K562 (cell line): ENCODE results near the gene ZNF362. TPM values are rescaled to one million over a fixed set of nuclear protein-coding genes. Genes with fewer than 3 reads are reported as not detected.
A peak's percentile ranks its signal among the peaks of the same experiment; 100 is the strongest.

Source experiments
- ATAC-seq: fragments of 200-7000 bp; cut with Tn5 transposase; 3 replicates; pipeline ENCODE4 v1.9.1; 2020; ENCODE audit warnings: moderate library complexity
- BruUV-seq: library from RNA; stranded (reverse); fragments of 400-500 nt; replicated peaks from 2 replicates; lab custom pipeline; 2021; lab: Mats Ljungman, UMichigan
- CTCF ChIA-PET: fragments of 300-600 bp; formaldehyde crosslinking; extraction: SDS; loops from one replicate; lab custom pipeline; 2021; ENCODE audit warnings: low intra/inter-chr PET ratio; lab: Yijun Ruan, JAX
- POLR2A ChIA-PET: fragments of 300-600, 350-650 bp; sonication (Branson Sonifier 250); formaldehyde crosslinking; extraction: SDS; loops from one replicate; lab custom pipeline; 2021; ENCODE audit warnings: antibody characterized with exemption, inconsistent platforms; lab: Yijun Ruan, JAX
- DNase-seq, 4 experiments: peaks; one replicate each; pipeline versions ENCODE4 v3.0.0 to v3.0.0-alpha.2; 2011 to 2018; ENCODE audit warnings: low spot score in 3 of 4, mixed read lengths in 3 of 4; ENCODE audit errors: extremely low read depth in 1 of 4
- FAIRE-seq: peaks from 2 replicates; lab custom pipeline; 2011; peaks lifted over from hg19 to GRCh38; lab: Jason Lieb, UNC
- H2AFZ ChIP-seq: 2 replicates; pipeline ENCODE4 v1.6.0; 2011; ENCODE audit warnings: low read depth, low read length, control low read depth, inconsistent platforms
- H3K27ac ChIP-seq: fragments of 200-600 bp; 3 replicates; pipeline ENCODE4 v1.8.0; 2011; ENCODE audit warnings: low read depth, mild to moderate bottlenecking, control low read depth, inconsistent platforms, low read length, moderate library complexity, mixed read lengths; ENCODE audit errors: extremely low read depth
- H3K27me3 ChIP-seq, 2 experiments: fragments of 300-600 bp in 1 of 2; 2 replicates in 1 of 2; 3 replicates in 1 of 2; pipeline versions ENCODE4 v1.6.0 to v1.8.0; 2011; ENCODE audit warnings: inconsistent platforms in 2 of 2, low read length in 2 of 2, mild to moderate bottlenecking in 1 of 2, mixed read lengths in 1 of 2, moderate library complexity in 1 of 2; ENCODE audit not compliant: control insufficient read depth in 2 of 2, insufficient read depth in 2 of 2
- H3K36me3 ChIP-seq: fragments of 300-600 bp; 3 replicates; pipeline ENCODE4 v1.8.0; 2011; ENCODE audit warnings: mild to moderate bottlenecking, low read length, inconsistent platforms; ENCODE audit not compliant: control insufficient read depth, insufficient read depth
- H3K4me1 ChIP-seq, 2 experiments: fragments of 200-600 bp in 1 of 2; replicated peaks in 1 of 2; 2 replicates in 1 of 2; 3 replicates in 1 of 2; pipeline versions ENCODE4 v1.5.1 to v1.8.0; 2011; ENCODE audit warnings: inconsistent platforms in 2 of 2, low read length in 2 of 2, mild to moderate bottlenecking in 1 of 2, mixed read lengths in 1 of 2, moderate library complexity in 1 of 2; ENCODE audit not compliant: control insufficient read depth in 2 of 2, insufficient read depth in 2 of 2
- H3K4me2 ChIP-seq: 2 replicates; pipeline ENCODE4 v1.6.1; 2011; ENCODE audit warnings: low read length, control low read depth, inconsistent platforms, mixed read lengths; ENCODE audit not compliant: insufficient read depth
- H3K4me3 ChIP-seq: fragments of 200-600 bp; sonication (generic), shearing (Covaris generic); 2 replicates; pipeline ENCODE4 v1.5.1; 2016; ENCODE audit warnings: control low read depth, inconsistent platforms
- H3K79me2 ChIP-seq: fragments of 200-600 bp; 3 replicates; pipeline ENCODE4 v1.8.0; 2011; ENCODE audit warnings: low read length, inconsistent platforms; ENCODE audit not compliant: control insufficient read depth, insufficient read depth
- H3K9ac ChIP-seq, 2 experiments: 2 replicates each; pipeline versions ENCODE4 v1.6.0 to v1.6.1; 2011; ENCODE audit warnings: low read depth in 2 of 2, low read length in 2 of 2, control low read depth in 1 of 2, inconsistent platforms in 1 of 2, mild to moderate bottlenecking in 1 of 2, mixed read lengths in 1 of 2; ENCODE audit not compliant: insufficient read depth in 1 of 2
- H3K9me1 ChIP-seq: one replicate; pipeline ENCODE4 v1.6.0; 2011; ENCODE audit warnings: inconsistent platforms, mild to moderate bottlenecking, low read length, moderate library complexity; ENCODE audit not compliant: control insufficient read depth, insufficient read depth
- H3K9me3 ChIP-seq: replicated peaks from 2 replicates; pipeline ENCODE4 v1.5.1; 2011; ENCODE audit warnings: low read depth, low read length, inconsistent platforms; ENCODE audit not compliant: control insufficient read depth, insufficient read depth
- H4K20me1 ChIP-seq: replicated peaks from 2 replicates; pipeline ENCODE4 v1.6.1; 2011; ENCODE audit warnings: low read length, inconsistent platforms, mixed read lengths; ENCODE audit not compliant: control insufficient read depth, insufficient read depth
- ATF1 ChIP-seq, 2 experiments: fragments of 450-650 bp in 1 of 2; IDR thresholded peaks; 2 replicates each; pipeline ENCODE4 v1.6.1; 2016; ENCODE audit warnings: missing compliant biosample characterization in 1 of 2, missing genetic modification characterization in 1 of 2
- E2F3 ChIP-seq: fragments of 250-450 bp; sonication (Bioruptor Pico); IDR thresholded peaks from 2 replicates; pipeline ENCODE4 v1.4.0; 2020; ENCODE audit warnings: mild to moderate bottlenecking
- FOXA1 ChIP-seq: fragments of 450-650 bp; IDR thresholded peaks from 2 replicates; pipeline ENCODE4 v1.6.1; 2016; ENCODE audit warnings: mild to moderate bottlenecking, borderline replicate concordance
- FOXA3 ChIP-seq, 2 experiments: fragments of 450-650 bp in 1 of 2; sonication (generic) in 1 of 2; formaldehyde crosslinking; IDR thresholded peaks in 1 of 2; conservative IDR thresholded peaks in 1 of 2; 2 replicates each; pipeline versions ENCODE4 v1.4.0 to v1.8.0; 2020 to 2022; ENCODE audit warnings: mild to moderate bottlenecking in 2 of 2, missing genetic modification reagents in 1 of 2
- FOXJ2 ChIP-seq: fragments of 200-800 bp; sonication (Bioruptor generic); IDR thresholded peaks from 2 replicates; pipeline ENCODE4 v1.6.1; 2016; ENCODE audit warnings: missing genetic modification characterization, missing compliant biosample characterization
- GATAD2B ChIP-seq: fragments of 450-650 bp; IDR thresholded peaks from 2 replicates; pipeline ENCODE4 v1.6.1; 2017; ENCODE audit warnings: mild to moderate bottlenecking, borderline replicate concordance
- HIVEP1 ChIP-seq: fragments of 250-450 bp; sonication (Bioruptor Pico); IDR thresholded peaks from 2 replicates; pipeline ENCODE4 v1.4.0; 2020; ENCODE audit warnings: mild to moderate bottlenecking
- KAT7 ChIP-seq: sonication (generic); formaldehyde crosslinking; IDR thresholded peaks from 2 replicates; pipeline ENCODE4 v1.8.0; 2022; ENCODE audit warnings: missing genetic modification reagents, mild to moderate bottlenecking, borderline replicate concordance
- MED1 ChIP-seq: sonication (generic); formaldehyde crosslinking; IDR thresholded peaks from 2 replicates; pipeline ENCODE4 v1.8.1; 2023; ENCODE audit warnings: missing genetic modification reagents, borderline replicate concordance
- MLX ChIP-seq, 2 experiments: fragments of 450-650 bp in 1 of 2; sonication (generic) in 1 of 2; formaldehyde crosslinking; conservative IDR thresholded peaks; 2 replicates each; pipeline versions ENCODE4 v1.4.0 to v1.8.1; 2020 to 2022; ENCODE audit warnings: mild to moderate bottlenecking in 1 of 2, missing genetic modification reagents in 1 of 2
- NCOA2 ChIP-seq, 2 experiments: fragments of 450-650 bp; IDR thresholded peaks; 2 replicates each; pipeline ENCODE4 v1.6.1; 2018; ENCODE audit warnings: mild to moderate bottlenecking in 2 of 2, moderate library complexity in 1 of 2; ENCODE audit not compliant: partially characterized antibody in 2 of 2
- PHF8 ChIP-seq: fragments of 200-600 bp; sonication (generic); IDR thresholded peaks from 2 replicates; pipeline ENCODE4 v1.6.1; 2012; ENCODE audit warnings: mixed run types, mild to moderate bottlenecking, inconsistent platforms, low read length, moderate library complexity, borderline replicate concordance
- RB1 ChIP-seq: fragments of 450-650 bp; IDR thresholded peaks from 2 replicates; pipeline ENCODE4 v1.6.1; 2017; ENCODE audit warnings: low read depth, mild to moderate bottlenecking
- RBM14 ChIP-seq: fragments of 200-400 bp; formaldehyde crosslinking; IDR thresholded peaks from 2 replicates; pipeline ENCODE4 v1.6.1; 2018; ENCODE audit warnings: low read depth, mild to moderate bottlenecking, low read length, moderate library complexity, borderline replicate concordance; ENCODE audit not compliant: insufficient read depth
- SIN3B ChIP-seq: fragments of 450-650 bp; IDR thresholded peaks from 2 replicates; pipeline ENCODE4 v1.6.1; 2017; ENCODE audit warnings: low read depth, mild to moderate bottlenecking, moderate library complexity
- SOX6 ChIP-seq: fragments of 450-650 bp; IDR thresholded peaks from 2 replicates; pipeline ENCODE4 v1.6.1; 2014; ENCODE audit warnings: mild to moderate bottlenecking
- STAG1 ChIP-seq: sonication (generic); formaldehyde crosslinking; IDR thresholded peaks from 2 replicates; pipeline ENCODE4 v1.5.0; 2020; ENCODE audit warnings: missing genetic modification reagents, borderline replicate concordance
- TAL1 ChIP-seq: fragments of 450-650 bp; IDR thresholded peaks from 2 replicates; pipeline ENCODE4 v1.6.1; 2016; ENCODE audit warnings: mild to moderate bottlenecking
- ZBTB17 ChIP-seq: fragments of 450-650 bp; formaldehyde crosslinking; IDR thresholded peaks from 2 replicates; pipeline ENCODE4 v1.4.0; 2020; ENCODE audit warnings: mild to moderate bottlenecking
- ZFX ChIP-seq: sonication (generic); formaldehyde crosslinking; IDR thresholded peaks from 2 replicates; pipeline ENCODE4 v1.8.0; 2022; ENCODE audit warnings: mild to moderate bottlenecking, missing genetic modification reagents, moderate library complexity
- ZNF282 ChIP-seq: sonication (generic); formaldehyde crosslinking; IDR thresholded peaks from 2 replicates; pipeline ENCODE4 v1.8.1; 2023; ENCODE audit warnings: missing genetic modification reagents
- ZNF586 ChIP-seq: fragments of 450-650 bp; formaldehyde crosslinking; conservative IDR thresholded peaks from 2 replicates; pipeline ENCODE4 v1.4.0; 2020; ENCODE audit warnings: mild to moderate bottlenecking, moderate library complexity
- WGBS: fragments of 100-300 bp; shearing (Covaris generic); methylation state at CpG from one replicate; pipeline ENCODE4 v1.1.6; 2016; ENCODE audit warnings: low coverage, mixed read lengths; ENCODE audit not compliant: insufficient coverage; ENCODE audit errors: missing lambda C conversion rate; 5-methylcytosine and 5-hydroxymethylcytosine counted together
- in situ Hi-C: fragments of 300-500 bp; cut with MboI; formaldehyde crosslinking; loops from 4 replicates; pipeline ENCODE4 v1.15.0; 2018; ENCODE audit warnings: inconsistent platforms, mixed read lengths
- intact Hi-C: fragments of 100-400 bp; cut with micrococcal nuclease; formaldehyde crosslinking; loops from 2 replicates; pipeline ENCODE4 v1.14.2; 2022
- polyA plus RNA-seq, 8 experiments: library from polyadenylated mRNA; depleted of rRNA in 4 of 8; stranded (reverse) in 5 of 8; unstranded in 3 of 8; fragments of >200 nt; fragmentation: Nextera tagmentation in 2 of 8; fragmentation: Illumina TruSeq in 1 of 8; extraction: Ambion mirVana in 2 of 8; extraction: Trizol in 1 of 8; gene quantifications; 2 replicates each; pipeline versions ENCODE4 v1.2.1 to v1.2.3, GENCODE V29; 2011 to 2014; ENCODE audit warnings: inconsistent platforms in 1 of 8, missing spikeins in 1 of 8
- total RNA-seq, 7 experiments: library from RNA; depleted of rRNA in 6 of 7; stranded (reverse); fragments of >200 nt in 6 of 7; fragmentation: Illumina TruSeq in 2 of 7; extraction: Trizol in 2 of 7; gene quantifications; 2 replicates each; pipeline versions ENCODE4 v1.2.1 to v1.2.3, GENCODE V29; 2011 to 2021; ENCODE audit warnings: low replicate concordance in 1 of 7

The ZNF362 gene
- total and polyA plus RNA-seq, 9 of the 15 experiments (the other 6 are each of a cell fraction or from before 2014, with no cell fraction given): 0.01 to 1.1 (median 0.35) TPM; not detected in 1

GRCh38 chr1:33349081-33349759 lies 92.9 kb downstream of the ZNF362 start:
- ATAC-seq: peak; percentile 63
- Histone ChIP-seq H2AFZ (peak overlapping the region; percentile 47; the same call in 1 of the 2 replicates), H3K79me2 (peaks cover 62% of the 10 kb centered on the region)
- no peak for TF ChIP-seq MLX (CRISPR knock-in tag; conservative IDR thresholded peaks at IDR 0.05)
- peak; percentile 45; the same call in 1 of the 2 replicates for TF ChIP-seq GATAD2B
- 0 out of 2 replicates have a peak, but pooled peaks have one; percentile 63 for TF ChIP-seq MED1 (CRISPR knock-in tag)
- TF ChIP-seq RBM14: no peak
- TF ChIP-seq KAT7 (CRISPR knock-in tag): 0 out of 2 replicates have a peak, but pooled peaks have one; percentile 23
- TF ChIP-seq FOXA3 (CRISPR knock-in tag; conservative IDR thresholded peaks at IDR 0.05 in 1 of 2, IDR thresholded peaks at IDR 0.05 in 1 of 2): no peak
- no peak for TF ChIP-seq SOX6
- TF ChIP-seq FOXA1: no peak
- TF ChIP-seq HIVEP1 (CRISPR knock-in tag): 0 out of 2 replicates have a peak, but pooled peaks have one; percentile 14
- peak; percentile 72 for TF ChIP-seq ZFX
- 0 out of 2 replicates have a peak, but pooled peaks have one; percentile 9 for TF ChIP-seq STAG1 (CRISPR knock-in tag)
- no peak for TF ChIP-seq ZNF586
- TF ChIP-seq E2F3 (CRISPR knock-in tag): peak; percentile 51; the same call in 1 of the 2 replicates
- TF ChIP-seq ATF1 (CRISPR knock-in tag; IDR thresholded peaks at IDR 0.05): 0 out of 2 replicates have a peak, but pooled peaks have one; percentile 38
- TF ChIP-seq ATF1 (tag; IDR thresholded peaks at IDR 0.05): no peak
- 0 out of 2 replicates have a peak, but pooled peaks have one; percentile 53 for TF ChIP-seq RB1
- TF ChIP-seq PHF8: peak; percentile 65; the same call in 1 of the 2 replicates
- TF ChIP-seq ZNF282 (CRISPR knock-in tag): no peak
- TF ChIP-seq NCOA2 (IDR thresholded peaks at IDR 0.05; ENCODE audit: partially characterized antibody in 2 of 2): no peak
- TF ChIP-seq SIN3B: peak; percentile 44; the same call in 1 of the 2 replicates
- no peak for TF ChIP-seq FOXJ2 (tag)
- TF ChIP-seq ZBTB17 (CRISPR knock-in tag): no peak
- TF ChIP-seq TAL1: no peak

More at GRCh38 chr1:33349081-33349759, 92.9 kb downstream of the ZNF362 start:
- peak overlapping the region; percentile 76 to 98 for H3K9ac ChIP-seq
- H3K9me3 ChIP-seq: no peaks in the 10 kb centered on the region
- peak overlapping the region; percentile 79 for H3K4me2 ChIP-seq
- peaks cover 25% of the 10 kb centered on the region; the same call in 2 of the 3 replicates for H3K36me3 ChIP-seq
- ChIA-PET POLR2A (interaction anchor here (0.6 to 1.5 kb wide), 7 partner anchors 9 to 168 kb away, joined by 3 to 6 read pairs (median 3); partner anchors contain the start of gene TRIM62), CTCF (no interaction called here)
- H3K4me1 ChIP-seq: peaks cover 30 to 32% of the 10 kb centered on the region in 2 experiments
- FAIRE-seq (no peak), DNase-seq (peak in 3 of 4 experiments; percentile 63 to 77 (median 76))
- peak overlapping the region; percentile 74 for H3K27ac ChIP-seq
- WGBS: 0% methylated on average over 38 of the region's 78 CpGs
- intact Hi-C loops: no loop called here
- no peaks in the 10 kb centered on the region for H3K27me3 ChIP-seq
- H4K20me1 ChIP-seq: 0 out of 2 replicates have a peak, but pooled peaks cover 13% of the 10 kb centered on the region
- in situ Hi-C loops: no loop called here
- H3K4me3 ChIP-seq: peak overlapping the region; percentile 71
- BruUV-seq: no TSS peak
- H3K9me1 ChIP-seq: no peaks in the 10 kb centered on the region
